Lung microvascular endothelial cell (primary cell): Measurements from ENCODE around the gene GMPR2. TPM values are rescaled to one million over a fixed set of nuclear protein-coding genes. Genes with fewer than 3 reads are reported as not detected.

Experiments
- DNase-seq, 2 donors: peaks; one replicate each; pipeline versions ENCODE4 v3.0.0 to v3.0.0-alpha.2; 2010; ENCODE audit warnings: low read depth in 2 of 2
- total RNA-seq: library from RNA; depleted of rRNA; stranded (reverse); fragments of >200 nt; gene quantifications from 2 replicates; pipeline ENCODE4 v1.2.1, GENCODE V29; 2014

GMPR2 gene
- total RNA-seq: 87.6 and 109 TPM in 2 replicates

DNA sequence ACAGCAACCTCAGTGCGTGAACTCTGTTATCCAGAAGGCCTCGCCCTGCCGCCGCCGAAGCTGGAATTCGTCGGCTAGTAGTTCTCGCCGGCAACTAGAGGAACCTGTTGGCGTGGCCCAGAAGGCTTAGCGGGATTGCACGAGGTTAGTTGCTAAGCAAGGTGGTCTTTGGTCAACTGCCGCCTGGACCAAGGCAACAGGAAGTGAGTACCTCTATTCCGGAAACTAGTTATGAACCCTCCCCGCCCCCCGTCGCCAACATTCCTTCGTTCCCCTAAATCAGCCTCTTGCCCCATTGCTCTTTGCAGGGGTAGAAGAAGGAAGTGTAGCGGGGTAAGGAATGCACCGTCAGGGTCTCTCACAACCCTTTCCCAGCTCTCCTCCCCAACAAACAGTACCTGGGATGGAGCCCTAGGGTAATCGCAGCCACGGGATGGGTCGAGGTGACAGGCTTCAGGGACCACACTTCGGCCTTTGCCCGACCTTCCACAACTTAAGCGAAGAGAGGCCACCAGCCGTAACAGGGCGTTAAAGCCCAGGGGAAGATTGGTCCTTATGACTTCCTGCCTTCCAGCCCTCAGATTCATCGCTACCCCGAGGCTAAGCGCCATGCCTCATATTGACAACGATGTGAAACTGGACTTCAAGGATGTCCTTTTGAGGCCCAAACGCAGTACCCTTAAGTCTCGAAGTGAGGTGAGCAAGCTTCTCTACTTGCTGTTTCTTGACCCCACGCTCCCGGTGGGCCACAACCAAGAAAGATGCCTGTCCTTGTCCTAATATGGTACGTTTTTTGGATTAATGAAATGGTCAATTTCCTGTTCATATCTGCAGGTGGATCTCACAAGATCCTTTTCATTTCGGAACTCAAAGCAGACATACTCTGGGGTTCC lies at the start of gene GMPR2:
Gene GMPR2 (plus strand): TSS at position 285 of the 893 bp plus-strand sequence. CDS start 325 bp downstream, at position 610.
- DNase-seq: peak; percentile 28 to 35

DNA sequence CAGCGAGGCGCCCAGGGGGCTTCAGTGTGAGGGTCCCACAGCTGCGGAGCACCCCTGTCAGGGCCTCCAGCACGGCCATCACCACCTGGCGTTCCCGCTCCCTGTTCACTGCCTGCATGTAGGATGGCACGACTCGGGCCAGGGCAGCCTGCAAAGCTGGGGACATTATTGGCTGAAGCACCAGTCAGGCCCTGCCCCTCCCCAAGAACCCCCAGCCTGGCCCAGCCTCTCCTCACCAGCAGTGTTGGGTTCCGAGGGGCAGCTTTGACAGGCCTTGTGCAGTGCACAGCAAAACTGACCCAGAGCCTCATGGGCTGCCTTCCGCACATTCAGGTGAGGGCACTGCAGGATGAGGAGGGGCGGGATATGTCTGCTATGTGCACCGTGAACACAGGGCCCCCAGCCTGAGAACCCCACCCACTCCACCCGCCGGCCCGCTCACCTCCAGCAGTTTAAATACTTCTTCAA lies 49.7 kb upstream of the GMPR2 start:
- no peak for DNase-seq

DNA sequence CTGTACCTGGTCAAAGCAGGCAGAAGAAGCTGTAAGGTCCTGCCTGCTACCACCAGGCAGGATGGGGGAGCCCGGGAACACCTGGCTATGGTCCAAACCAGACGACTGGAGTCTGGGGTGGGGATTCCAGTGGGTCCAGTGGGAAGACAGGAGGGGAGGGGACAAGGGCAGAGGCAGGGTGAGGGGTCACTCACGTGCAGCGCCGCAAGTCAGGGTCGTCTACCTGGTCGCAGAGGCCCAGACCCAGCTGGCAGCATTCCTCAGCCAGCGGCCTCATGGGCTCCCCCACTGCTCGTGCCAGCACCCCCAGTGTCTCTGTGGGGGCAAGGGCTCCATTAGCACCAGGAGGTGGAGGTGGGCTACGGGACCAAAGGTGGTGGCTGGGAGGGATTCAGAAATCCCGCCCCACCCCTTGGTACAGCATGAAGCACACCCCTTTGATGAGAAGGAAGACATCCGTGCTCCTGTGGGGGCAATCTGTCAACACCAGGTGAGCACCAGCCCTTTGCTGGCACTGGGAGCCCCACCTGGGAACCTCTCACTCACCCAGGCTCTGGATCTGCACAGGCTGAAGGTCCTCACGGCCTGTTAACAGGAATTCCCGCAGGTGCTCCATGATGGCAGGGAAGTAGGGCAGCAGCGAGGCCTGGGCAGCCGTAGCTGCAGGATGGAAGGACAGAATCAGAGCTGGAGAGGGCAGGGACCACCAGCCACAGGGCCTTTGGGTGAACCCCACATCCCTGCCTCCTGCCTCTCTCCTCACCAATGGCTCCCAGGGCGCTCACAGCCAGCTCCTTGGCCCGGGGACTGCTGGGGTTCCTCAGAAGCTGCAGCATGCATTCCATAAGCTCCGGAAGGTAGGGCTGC lies 48.4 kb upstream of the GMPR2 start:
- DNase-seq: no peak

DNA sequence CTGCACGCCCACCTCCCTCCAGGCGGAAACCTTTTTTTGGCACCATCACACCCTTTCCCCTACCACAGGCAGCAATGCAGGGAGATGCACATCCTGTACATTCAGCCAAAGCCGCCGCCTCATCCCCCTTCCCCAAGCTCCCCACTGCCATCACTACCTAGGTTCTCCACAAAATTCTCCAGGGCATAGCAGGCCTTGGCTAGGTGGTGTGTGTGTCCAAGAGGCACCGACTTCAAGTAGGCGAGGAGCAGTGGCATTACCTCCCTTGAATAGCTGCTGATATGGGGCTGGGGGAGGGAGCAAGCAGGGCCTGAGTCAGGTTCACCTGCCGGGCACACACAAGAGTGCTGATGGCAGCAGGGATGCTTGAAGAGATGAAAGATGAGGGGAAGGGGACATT lies 47.7 kb upstream of the GMPR2 start:
- DNase-seq: no peak

DNA sequence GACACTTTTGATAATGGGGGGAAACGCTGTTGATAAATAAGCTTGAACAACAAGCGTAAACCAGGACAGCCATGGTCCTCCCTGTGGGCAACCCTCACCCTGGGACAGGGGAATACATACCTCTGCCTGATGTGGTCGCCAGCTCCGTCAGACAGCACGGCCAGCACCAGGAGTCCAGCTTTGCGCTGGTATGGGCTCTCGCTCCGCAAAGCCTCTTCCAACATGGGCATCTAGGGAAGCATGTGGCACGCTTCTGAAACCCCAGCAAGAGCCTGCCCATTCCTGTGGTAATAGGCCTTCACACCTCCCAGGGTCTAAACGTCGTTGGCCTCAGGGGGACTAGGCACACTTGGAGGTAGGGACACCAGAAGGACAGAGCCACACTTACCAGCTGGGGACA lies 47.0 kb upstream of the GMPR2 start:
- DNase-seq: no peak

DNA sequence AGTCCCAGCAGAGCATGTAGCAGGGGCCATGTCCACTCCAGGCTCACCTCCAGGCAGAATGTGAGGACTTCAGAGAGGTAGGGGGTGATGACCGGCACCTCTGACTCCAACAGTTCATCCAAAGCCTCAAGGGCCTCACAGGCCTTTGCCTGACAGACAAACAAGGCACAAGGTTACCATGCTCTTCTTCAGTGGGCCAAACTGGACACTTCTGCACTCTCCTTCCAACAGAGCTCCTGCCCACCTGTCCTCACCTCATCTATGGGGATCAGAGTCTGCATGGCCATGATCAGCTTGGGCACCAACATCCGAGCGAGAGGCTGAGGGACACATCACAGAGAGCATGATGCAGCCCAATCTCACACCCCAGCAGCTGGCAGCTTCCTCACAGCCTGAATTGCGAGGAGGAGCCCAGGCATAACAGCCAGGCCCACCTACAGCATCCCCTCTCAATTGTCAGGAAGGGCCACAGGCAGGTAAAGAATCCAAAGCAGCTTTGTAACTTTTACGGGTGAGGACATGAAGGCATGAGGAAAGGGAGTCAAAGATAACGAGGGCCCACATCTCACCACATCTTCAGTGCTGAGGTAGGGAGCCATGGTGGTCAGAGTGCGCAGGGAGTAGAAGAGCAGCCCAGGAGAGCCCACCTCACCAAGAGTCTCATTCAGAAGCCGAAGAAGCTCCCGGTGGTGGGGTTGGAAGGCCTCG lies 45.7 kb upstream of the GMPR2 start:
- DNase-seq: no peak

DNA sequence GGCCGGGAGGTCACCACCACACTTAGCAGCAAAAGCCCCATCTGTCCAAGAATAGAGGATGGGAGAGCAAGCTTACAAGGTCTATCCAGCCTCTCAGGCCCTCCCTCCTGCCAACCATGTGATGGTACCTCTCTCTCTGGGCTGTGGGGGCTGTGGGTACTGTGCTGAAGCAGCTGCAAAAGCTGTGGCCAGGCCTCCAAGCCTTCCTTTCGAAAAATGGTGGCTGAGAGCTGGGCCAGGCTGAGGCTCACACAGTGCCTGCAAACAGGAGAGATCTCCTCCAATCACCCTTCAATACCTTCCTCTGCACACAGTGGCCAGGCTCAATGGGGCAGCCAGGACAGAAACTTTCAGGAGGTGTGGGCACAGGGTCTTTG lies 45.2 kb upstream of the GMPR2 start:
- no peak for DNase-seq

DNA sequence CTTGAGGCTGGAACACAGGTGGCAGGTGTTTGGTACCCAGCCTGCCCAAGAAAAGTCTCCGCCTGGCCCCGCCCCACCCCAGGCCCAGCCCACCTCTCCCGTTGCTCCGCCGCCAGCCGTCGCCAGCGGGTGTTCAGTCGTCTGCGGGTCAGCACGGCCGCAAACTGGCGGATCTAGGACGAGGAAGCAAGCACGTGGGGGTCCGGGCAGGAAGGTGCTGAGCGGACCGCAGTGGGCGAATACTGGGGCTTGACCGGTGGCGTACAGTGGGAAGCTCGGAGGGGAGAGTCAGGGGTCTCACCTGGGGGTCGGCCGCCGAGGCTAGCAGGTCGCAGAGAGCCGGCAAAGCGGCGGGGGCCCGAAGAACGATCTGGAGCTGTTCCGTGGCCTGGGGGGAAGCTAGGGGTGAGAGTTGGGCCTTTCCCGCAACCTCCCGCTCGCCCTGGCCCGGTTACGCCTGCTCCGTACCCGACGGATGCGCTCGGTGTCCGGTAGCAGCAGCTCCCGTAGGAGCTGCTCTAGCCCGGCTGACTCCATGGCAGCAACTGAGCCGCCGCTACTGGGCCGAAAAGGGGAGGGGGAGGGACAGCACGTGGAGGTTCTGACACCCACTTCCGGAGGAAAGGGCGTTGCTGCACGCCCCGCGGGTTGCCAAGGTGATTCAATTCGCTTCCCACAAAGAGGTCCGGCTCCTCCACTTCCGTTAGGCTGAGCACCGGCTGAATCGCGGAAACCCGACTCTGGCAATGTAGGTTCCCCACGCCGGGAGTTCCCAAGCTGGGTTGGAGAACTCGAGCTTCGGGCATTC lies 44.3 kb upstream of the GMPR2 start, which contains the start of gene IPO4:
Gene IPO4 (minus strand): TSS at position 566 of the 808 bp plus-strand sequence. CDS start 29 bp downstream, at position 537.
- DNase-seq: peak; percentile 99

DNA sequence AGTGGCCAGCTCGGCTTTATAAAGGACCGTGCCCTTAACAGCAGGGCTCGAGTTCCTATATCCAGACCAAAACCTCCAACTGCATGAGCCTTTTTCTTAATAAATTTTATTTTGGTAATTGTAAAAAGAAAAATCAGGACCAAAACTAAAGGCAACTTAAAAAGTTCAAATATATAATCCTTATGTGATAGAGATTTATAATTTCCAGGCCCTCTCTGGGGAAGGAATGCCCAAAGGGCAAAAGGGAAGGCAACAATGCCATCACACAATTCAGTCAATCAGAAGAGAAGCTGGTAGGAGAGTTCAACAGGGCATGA lies 43.7 kb upstream of the GMPR2 start:
- no peak for DNase-seq

DNA sequence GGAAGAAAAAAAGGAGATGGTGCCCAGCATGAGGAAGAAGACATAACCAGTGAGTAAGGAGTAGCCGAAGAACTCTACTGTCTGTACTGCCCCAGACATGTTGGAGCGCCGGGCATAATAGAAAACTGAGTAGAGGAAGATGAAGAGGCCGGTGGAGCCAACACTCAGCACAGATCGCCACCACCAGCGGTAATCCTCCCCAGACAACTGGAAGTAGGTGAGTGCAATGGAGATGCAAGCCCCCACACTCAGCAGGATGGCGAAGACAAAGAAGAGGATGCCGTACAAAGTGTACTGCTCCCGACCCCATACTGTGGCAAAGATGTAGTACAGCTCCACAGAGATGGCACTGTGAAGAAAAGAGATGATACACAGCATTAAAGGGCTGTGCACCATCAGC lies 43.3 kb upstream of the GMPR2 start:
- DNase-seq: no peak

DNA sequence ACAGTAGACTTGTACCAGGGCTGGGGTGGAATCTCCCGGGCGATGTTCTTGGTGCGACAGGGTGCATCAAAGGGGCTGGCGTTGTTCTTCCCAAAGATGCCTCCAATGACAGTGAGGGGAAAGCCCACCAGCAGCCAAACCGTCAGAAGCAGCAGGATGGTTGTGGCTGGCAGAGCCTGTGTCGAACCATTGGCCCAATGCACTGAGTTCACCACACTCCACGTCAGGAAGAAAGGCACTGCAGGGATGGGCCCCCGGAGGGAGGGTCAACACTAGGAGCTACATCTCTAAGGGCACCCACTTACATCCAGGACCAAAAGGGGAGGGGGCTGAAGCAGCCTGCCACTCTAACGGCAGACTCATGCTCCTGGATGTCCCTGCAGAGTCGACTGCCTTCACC lies 42.3 kb upstream of the GMPR2 start:
- no peak for DNase-seq

DNA sequence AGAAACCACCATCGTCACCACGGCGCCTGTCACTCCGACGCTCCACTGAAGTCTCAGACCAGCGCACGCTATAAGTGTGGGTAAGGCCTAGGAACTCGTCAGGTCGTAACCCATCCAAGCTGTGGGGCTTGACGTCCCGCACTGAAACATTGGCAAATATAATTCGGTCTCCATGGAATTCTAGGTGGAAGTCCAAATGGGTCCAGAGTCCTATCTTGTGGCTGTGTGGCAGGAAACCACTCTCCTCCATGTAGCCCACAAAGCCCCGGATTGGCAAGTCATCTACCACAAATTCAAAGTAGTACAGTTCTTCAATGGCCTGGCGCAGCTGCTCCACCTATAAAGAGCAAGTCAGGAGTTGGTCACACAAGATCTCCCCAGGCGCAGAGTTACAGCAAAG lies 39.8 kb upstream of the GMPR2 start:
- DNase-seq: no peak

DNA sequence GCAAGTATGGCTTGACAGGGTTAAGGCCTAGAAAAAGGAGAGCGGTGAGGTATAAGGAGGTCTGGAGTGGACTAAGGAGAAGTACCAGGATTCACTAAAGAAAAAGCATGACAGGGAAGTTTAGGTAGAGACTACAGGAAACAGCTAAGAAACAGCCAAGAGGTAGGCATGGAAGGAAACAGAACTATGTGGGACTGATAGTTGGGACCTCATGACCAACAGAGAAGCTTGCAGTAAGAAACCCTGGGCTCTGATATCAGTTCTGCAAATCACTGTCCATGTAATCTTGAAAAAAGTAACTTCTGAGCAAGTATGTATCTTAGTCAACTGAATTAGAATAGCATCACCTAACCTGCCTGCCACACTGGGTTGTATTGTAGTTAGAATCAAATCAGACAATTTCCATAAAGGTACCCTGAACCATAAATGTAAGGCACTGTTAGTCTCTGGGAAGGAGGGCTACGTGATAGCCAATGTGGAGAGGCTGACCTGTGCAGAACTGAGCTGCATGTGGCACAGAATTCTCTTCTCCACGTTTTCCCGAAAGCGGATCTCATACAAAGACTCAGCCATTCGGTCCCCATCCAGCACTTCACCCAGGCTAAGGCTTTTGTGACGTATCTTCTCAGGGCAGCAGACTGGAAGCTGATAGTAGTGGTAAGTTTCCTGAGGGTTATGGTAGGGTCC lies 38.4 kb upstream of the GMPR2 start:
- DNase-seq: no peak

DNA sequence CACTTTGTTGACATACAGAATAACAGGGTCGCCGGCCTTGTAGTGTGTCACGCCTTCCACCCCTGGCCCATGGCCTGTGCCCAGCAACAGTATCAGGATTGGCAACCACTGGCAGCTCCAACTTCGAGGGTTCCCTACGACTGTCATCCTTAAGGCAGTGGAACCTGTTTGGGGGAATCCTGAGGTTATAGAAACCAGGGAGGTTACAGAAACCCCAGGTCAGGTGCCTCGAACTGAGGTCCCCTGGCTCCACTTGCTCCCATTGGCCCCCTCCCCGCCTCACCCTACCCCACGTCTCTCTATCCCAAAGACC lies 37.9 kb upstream of the GMPR2 start:
- no peak for DNase-seq

DNA sequence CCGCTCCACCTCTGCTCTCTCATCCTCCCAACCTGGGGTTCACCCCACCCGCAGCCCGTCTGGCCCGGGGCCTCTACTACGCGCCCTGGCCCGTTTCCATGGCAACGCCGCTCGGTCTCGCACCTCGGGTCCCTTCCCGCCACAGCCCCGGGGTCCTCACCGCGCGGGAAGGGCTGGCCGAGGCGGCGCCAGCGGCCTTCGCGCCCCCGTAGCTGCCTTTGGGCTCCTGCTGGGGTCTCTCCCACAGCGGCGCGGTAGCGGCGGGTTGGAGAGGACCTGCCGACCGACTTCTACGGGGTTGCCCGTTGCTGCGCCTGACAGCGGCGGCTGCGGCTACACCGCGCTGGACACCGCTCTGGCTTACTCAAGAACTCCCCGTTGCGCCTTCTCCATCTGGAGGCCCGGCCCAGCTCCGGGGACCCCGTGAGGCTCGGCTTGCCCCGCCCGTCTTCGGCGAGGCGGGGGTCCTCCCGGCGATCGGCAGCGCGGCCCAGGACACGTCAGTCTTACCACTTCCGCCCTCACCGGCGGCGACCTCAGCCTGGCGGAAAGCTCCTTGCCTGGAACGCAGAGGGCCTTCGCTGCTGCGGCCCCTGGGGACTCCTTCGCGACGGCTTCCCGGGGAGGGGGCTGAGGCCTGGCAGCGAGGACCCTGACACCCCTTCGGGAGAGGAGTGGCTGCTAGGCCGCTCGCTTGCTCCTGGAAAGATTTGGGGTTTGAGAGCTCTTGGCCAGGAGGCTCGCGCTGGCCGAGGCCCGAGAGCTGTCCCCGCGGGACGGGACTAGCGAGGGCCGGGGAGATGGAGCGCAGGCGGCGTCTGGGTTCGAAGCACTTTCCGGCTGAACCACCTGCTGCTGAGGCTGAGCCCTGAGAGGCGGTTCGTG lies 37.3 kb upstream of the GMPR2 start, which contains the start of gene TM9SF1:
Gene TM9SF1 (minus strand): TSS at position 256 of the 885 bp plus-strand sequence. CDS start 422 bp downstream, outside the sequence.
- DNase-seq: peak; percentile 90 to 92

DNA sequence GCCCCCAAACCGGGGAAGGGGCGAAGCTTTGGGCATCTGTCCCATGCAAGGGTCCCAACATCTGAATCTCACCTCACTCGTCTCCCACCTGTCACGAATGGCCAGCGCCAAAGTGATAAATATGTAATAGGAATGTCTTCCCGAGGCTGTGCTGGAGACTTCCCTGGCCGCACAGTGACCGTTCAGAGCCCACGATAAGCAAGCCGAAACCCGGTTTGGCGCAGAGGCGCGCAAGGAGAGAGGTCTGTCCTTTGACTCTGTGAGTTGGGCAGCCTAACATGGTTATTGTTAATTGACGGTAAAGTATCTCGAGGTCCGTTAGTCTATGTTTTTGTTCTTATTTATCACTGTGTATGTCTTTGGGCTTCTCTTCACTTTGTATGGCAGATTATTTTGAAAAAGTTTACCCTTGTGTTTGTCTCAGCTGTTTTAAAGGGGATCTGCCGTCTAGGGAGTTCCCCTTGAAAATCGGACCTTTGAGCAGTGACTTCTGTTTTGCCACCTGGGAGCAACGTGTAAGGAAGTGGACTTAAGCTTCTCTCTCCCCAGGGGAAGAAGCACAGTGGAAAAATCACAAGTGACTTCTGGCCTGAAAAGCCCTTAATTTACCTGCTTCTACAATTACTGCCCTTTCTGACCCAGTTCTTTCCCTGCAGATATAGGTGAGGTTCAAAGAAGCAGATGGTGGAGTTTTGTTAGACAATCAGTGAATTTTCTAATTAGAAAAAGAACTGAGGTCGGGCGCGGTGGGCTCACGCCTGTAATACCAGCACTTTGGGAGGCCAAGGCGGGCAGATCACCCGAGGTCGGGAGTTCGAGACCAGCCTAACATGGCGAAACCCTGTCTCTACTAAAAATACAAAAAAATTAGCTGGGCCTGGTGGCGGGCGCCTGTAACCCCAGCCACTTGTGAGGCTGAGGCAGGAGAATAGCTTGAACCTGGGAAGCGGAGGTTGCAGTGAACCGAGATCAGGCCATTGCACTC lies 36.4 kb upstream of the GMPR2 start:
- peak; percentile 30 to 41 for DNase-seq

DNA sequence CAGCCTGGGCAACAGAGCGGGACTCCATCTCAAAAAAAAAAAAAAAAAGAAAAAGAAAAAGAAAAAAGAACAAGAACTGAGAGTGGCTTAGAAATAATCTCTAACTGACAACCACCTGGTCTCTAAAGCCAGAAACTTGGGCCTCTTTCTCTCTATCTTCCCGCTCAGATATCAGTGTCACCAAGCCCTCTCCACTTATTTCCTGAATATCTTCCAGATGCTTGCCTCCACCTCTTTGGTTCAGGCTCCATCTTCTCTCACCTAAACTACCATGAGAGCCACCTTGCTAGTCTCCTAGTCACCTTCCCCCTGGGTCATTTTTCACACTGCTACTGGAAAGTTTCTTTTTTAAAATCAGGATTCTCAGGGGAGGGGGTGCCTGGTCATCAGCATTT lies 35.7 kb upstream of the GMPR2 start:
- no peak for DNase-seq
